ENCODE results near the gene PPM1E. TPM values are rescaled to one million over a fixed set of nuclear protein-coding genes. Genes with fewer than 3 reads are reported as not detected.

The PPM1E gene
- total and polyA plus RNA-seq, 2 of the 8 experiments (the other 6 are each of a cell fraction or from before 2014, with no cell fraction given): 5.0 to 10.4 TPM

DNA sequence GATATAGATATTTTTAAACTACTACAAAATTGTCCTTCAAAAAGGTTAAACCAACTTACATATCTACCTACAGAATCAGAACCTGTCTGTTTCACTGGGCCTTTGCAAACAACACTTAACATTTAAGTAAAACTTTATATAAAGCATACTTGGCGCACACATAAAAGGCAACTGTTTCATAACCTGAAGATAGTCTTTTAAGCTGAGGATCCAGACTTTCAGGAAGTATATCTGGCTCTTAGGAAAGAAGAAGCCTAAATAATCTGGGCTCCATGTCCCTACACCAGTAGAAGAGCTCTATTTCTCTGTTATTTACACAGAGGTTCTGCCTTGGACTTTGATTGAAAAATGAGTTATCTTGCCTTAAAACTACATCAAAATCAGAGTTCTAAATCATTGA is 275.2 kb downstream of the PPM1E start (continued):
- TF ChIP-seq, protein P1, sequence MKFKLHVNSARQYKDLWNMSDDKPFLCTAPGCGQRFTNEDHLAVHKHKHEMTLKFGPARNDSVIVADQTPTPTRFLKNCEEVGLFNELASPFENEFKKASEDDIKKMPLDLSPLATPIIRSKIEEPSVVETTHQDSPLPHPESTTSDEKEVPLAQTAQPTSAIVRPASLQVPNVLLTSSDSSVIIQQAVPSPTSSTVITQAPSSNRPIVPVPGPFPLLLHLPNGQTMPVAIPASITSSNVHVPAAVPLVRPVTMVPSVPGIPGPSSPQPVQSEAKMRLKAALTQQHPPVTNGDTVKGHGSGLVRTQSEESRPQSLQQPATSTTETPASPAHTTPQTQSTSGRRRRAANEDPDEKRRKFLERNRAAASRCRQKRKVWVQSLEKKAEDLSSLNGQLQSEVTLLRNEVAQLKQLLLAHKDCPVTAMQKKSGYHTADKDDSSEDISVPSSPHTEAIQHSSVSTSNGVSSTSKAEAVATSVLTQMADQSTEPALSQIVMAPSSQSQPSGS (IDR thresholded peaks at IDR 0.05; ENCODE audit: low read length): no peak
- no peak for TF ChIP-seq TAF1 (IDR thresholded peaks at IDR 0.05; ENCODE audit: low read depth, low read length)

Small RNA genes lying within 50 kb of the gene (small RNA-seq; reads per million reads assigned to genes)
- not detected for gene AC025521.1 (ENCODE audit: insufficient read depth)
- not detected for gene RF00017 (ENCODE audit: insufficient read depth)
- not detected for gene RNU6-518P (ENCODE audit: insufficient read depth)

Other genes with a start within 250 kb of the PPM1E start
- 33.4 and 39.2 TPM in 2 replicates for gene MTMR4, start 241.2 kb upstream of the PPM1E start, total RNA-seq (2021; fragmentation: NEBNext Ultra II Directional; extraction: Animal tissue kit (Norgen Biotek cat#: 25700))
- 15.9 and 17.7 TPM in 2 replicates for gene MTMR4, start 241.2 kb upstream of the PPM1E start, polyA plus RNA-seq (2011; rRNA removed)
- gene TEX14, start 63.8 kb upstream of the PPM1E start, total RNA-seq (2021; fragmentation: NEBNext Ultra II Directional; extraction: Animal tissue kit (Norgen Biotek cat#: 25700)): 0.88 and 2.5 TPM in 2 replicates
- 0.55 and 0.83 TPM in 2 replicates for gene TEX14, start 63.8 kb upstream of the PPM1E start, polyA plus RNA-seq (2011; rRNA removed)
- 10.2 and 10.4 TPM in 2 replicates for gene RAD51C, start 63.3 kb upstream of the PPM1E start, total RNA-seq (2021; fragmentation: NEBNext Ultra II Directional; extraction: Animal tissue kit (Norgen Biotek cat#: 25700))
- gene RAD51C, start 63.3 kb upstream of the PPM1E start, polyA plus RNA-seq (2011; rRNA removed): 9.6 and 21.7 TPM in 2 replicates

All from H1 (cell line).